Muscle layer of colon (tissue), 2 donors: ENCODE results near the gene TTC33.

Source experiments
- H3K27ac ChIP-seq: one replicate; pipeline ENCODE4 v1.7.0; 2013; ENCODE audit warnings: low read depth, mild to moderate bottlenecking, low read length, moderate library complexity
- H3K27me3 ChIP-seq, 2 donors: one replicate each; pipeline ENCODE4 v1.7.0; 2013; ENCODE audit warnings: low read length in 2 of 2, mild to moderate bottlenecking in 2 of 2; ENCODE audit not compliant: insufficient read depth in 2 of 2, control insufficient read depth in 1 of 2
- H3K36me3 ChIP-seq: one replicate; pipeline ENCODE4 v1.7.0; 2013; ENCODE audit warnings: mild to moderate bottlenecking, low read length; ENCODE audit not compliant: insufficient read depth
- H3K4me1 ChIP-seq: one replicate; pipeline ENCODE4 v1.7.0; 2013; ENCODE audit warnings: mild to moderate bottlenecking, low read length; ENCODE audit not compliant: insufficient read depth
- H3K4me3 ChIP-seq, 2 donors: one replicate each; pipeline ENCODE4 v1.7.0; 2013; ENCODE audit warnings: low read length in 2 of 2, low read depth in 1 of 2, mild to moderate bottlenecking in 1 of 2, moderate library complexity in 1 of 2
- H3K9ac ChIP-seq: one replicate; pipeline ENCODE4 v1.7.0; 2013; ENCODE audit warnings: low read length
- H3K9me3 ChIP-seq: one replicate; pipeline ENCODE4 v1.7.0; 2013; ENCODE audit warnings: mild to moderate bottlenecking, low read length
- donor health status: abdominal sarcoma.
- donor health status: Adenocarcinoma of cecum.

TTC33 gene

GRCh38 chr5:40616781-40617180 lies 139.0 kb downstream of the TTC33 start:
- H3K9ac ChIP-seq = no peak overlapping the region
- H3K4me3 ChIP-seq = no peak overlapping the region
- no peak overlapping the region for H3K27ac ChIP-seq
- H3K4me1 ChIP-seq = no peaks in the 10 kb centered on the region
- H3K9me3 ChIP-seq = no peaks in the 10 kb centered on the region
- no peaks in the 10 kb centered on the region for H3K36me3 ChIP-seq
- no peaks in the 10 kb centered on the region for H3K27me3 ChIP-seq

GRCh38 chr5:40615586-40616170 lies 140.1 kb downstream of the TTC33 start:
- Histone ChIP-seq H3K4me3 (no peak overlapping the region), H3K9me3 (no peaks in the 10 kb centered on the region), H3K9ac (no peak overlapping the region), H3K27me3 (no peaks in the 10 kb centered on the region), H3K36me3 (no peaks in the 10 kb centered on the region), H3K27ac (no peak overlapping the region), H3K4me1 (no peaks in the 10 kb centered on the region)

GRCh38 chr5:40614923-40615585 lies 140.7 kb downstream of the TTC33 start:
- Histone ChIP-seq H3K9ac (no peak overlapping the region), H3K9me3 (no peaks in the 10 kb centered on the region)

GRCh38 chr5:40614466-40614865 lies 141.3 kb downstream of the TTC33 start:
- Histone ChIP-seq H3K9me3 (no peaks in the 10 kb centered on the region), H3K9ac (no peak overlapping the region), H3K27ac (no peak overlapping the region), H3K36me3 (no peaks in the 10 kb centered on the region), H3K4me1 (no peaks in the 10 kb centered on the region), H3K27me3 (no peaks in the 10 kb centered on the region), H3K4me3 (no peak overlapping the region)

More at GRCh38 chr5:40614923-40615585, 140.7 kb downstream of the TTC33 start:
- Histone ChIP-seq H3K36me3 (no peaks in the 10 kb centered on the region), H3K4me1 (no peaks in the 10 kb centered on the region), H3K27ac (no peak overlapping the region), H3K4me3 (no peak overlapping the region), H3K27me3 (no peaks in the 10 kb centered on the region)

- Histone ChIP-seq H3K4me3 (no peak overlapping the region), H3K9ac (no peak overlapping the region), H3K9me3 (no peaks in the 10 kb centered on the region), H3K27me3 (no peaks in the 10 kb centered on the region), H3K36me3 (no peaks in the 10 kb centered on the region), H3K4me1 (no peaks in the 10 kb centered on the region), H3K27ac (no peak overlapping the region)
Observed at GRCh38 chr5:40607202-40607601, 148.6 kb downstream of the TTC33 start.

- Histone ChIP-seq H3K9ac (no peak overlapping the region), H3K27me3 (no peaks in the 10 kb centered on the region), H3K27ac (no peak overlapping the region), H3K4me1 (no peaks in the 10 kb centered on the region), H3K4me3 (no peak overlapping the region), H3K9me3 (no peaks in the 10 kb centered on the region), H3K36me3 (no peaks in the 10 kb centered on the region)
Observed at GRCh38 chr5:40606077-40606765, 149.5 kb downstream of the TTC33 start.

GRCh38 chr5:40605295-40605958 lies 150.3 kb downstream of the TTC33 start:
- Histone ChIP-seq H3K4me1 (no peaks in the 10 kb centered on the region), H3K36me3 (no peaks in the 10 kb centered on the region), H3K9me3 (no peaks in the 10 kb centered on the region), H3K9ac (no peak overlapping the region), H3K27me3 (no peaks in the 10 kb centered on the region), H3K27ac (no peak overlapping the region), H3K4me3 (no peak overlapping the region)

GRCh38 chr5:40603378-40603777 lies 152.4 kb downstream of the TTC33 start:
- Histone ChIP-seq H3K27me3 (no peaks in the 10 kb centered on the region), H3K4me3 (no peak overlapping the region), H3K9me3 (no peaks in the 10 kb centered on the region), H3K36me3 (no peaks in the 10 kb centered on the region), H3K9ac (no peak overlapping the region), H3K27ac (no peak overlapping the region), H3K4me1 (no peaks in the 10 kb centered on the region)

GRCh38 chr5:40601198-40601868 lies 154.4 kb downstream of the TTC33 start:
- Histone ChIP-seq H3K27me3 (no peaks in the 10 kb centered on the region), H3K36me3 (no peaks in the 10 kb centered on the region)

GRCh38 chr5:40600383-40600782 lies 155.4 kb downstream of the TTC33 start:
- no peak overlapping the region for H3K9ac ChIP-seq
- H3K9me3 ChIP-seq = no peaks in the 10 kb centered on the region
- H3K27me3 ChIP-seq = no peaks in the 10 kb centered on the region
- no peak overlapping the region for H3K4me3 ChIP-seq
- no peaks in the 10 kb centered on the region for H3K36me3 ChIP-seq
- H3K4me1 ChIP-seq = no peaks in the 10 kb centered on the region
- H3K27ac ChIP-seq = no peak overlapping the region

More at GRCh38 chr5:40601198-40601868, 154.4 kb downstream of the TTC33 start:
- Histone ChIP-seq H3K27ac (no peak overlapping the region), H3K4me3 (no peak overlapping the region), H3K9ac (no peak overlapping the region), H3K4me1 (no peaks in the 10 kb centered on the region), H3K9me3 (no peaks in the 10 kb centered on the region)

GRCh38 chr5:40599676-40600075 lies 156.1 kb downstream of the TTC33 start:
- Histone ChIP-seq H3K4me1 (no peaks in the 10 kb centered on the region), H3K9ac (no peak overlapping the region), H3K4me3 (no peak overlapping the region), H3K27ac (no peak overlapping the region), H3K27me3 (no peaks in the 10 kb centered on the region), H3K36me3 (no peaks in the 10 kb centered on the region), H3K9me3 (no peaks in the 10 kb centered on the region)
